GM20431 (cell line): Measurements from ENCODE around the gene ZNF879.

Experiments used
- in situ Hi-C: fragments of 300-500 bp; cut with MseI, MboI; formaldehyde crosslinking; loops from one replicate; pipeline ENCODE4 v1.15.0; 2020; ENCODE audit warnings: low sequenced_read_pairs; ENCODE audit not compliant: unreplicated experiment

ZNF879 gene

DNA sequence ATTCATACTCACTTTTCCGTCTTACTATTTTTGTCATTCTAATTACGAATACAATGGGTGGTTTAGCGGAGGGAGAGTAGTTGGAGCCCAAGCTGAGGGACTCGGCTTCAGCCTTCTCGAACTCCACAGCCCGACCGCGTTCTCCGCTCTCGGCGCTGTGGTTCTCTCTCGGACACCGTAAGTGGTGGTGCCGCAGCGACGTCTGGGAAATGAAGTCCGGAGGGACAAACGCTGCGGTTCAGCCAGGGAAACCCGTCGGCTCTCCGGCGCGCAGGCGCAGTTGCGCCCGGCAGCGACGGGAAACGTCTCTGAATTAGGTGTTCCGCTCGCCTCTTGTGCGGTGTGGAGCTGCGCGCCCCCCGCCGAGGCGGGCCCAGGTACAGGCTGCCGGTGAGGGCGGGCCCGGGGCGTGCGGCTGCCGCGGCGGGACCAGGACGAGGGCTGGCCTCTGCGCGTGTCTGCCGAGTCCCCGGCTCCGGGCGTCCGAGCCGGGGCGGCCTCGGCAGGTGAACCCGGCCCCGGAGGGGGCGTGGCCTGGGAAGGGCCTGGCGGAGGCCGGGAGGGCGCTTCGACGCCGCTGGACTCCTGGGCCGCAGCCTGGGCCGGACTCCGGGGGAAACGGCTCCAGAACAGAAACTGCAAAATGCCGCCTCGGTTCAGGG, at the start of gene ZNF879:
TSS of gene ZNF879 (plus strand) at position 277 of the 662 bp plus-strand sequence. CDS start 1,201 bp downstream, outside the sequence.
- in situ Hi-C loops, result no loop called here

DNA sequence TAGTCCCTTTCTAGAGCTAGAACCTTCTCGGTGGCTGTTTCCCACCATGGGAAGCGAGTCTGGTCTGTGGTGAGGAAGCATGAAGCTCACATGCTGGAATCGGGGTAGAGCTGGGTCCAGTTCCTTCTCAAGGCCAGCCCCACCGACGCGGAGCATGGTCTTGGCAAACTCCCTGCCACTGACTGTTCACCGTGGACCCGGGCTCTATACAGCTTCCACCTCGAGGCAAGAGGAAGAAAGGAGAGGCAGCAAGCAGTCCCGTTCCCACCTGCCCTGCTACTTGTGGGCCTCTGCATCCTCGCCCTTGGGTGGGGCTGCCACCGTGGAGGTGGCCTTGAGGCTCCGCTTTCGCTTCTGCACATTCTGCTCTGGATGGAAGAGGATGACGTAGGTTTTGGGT, 42.2 kb upstream of the ZNF879 start:
- in situ Hi-C loops, result no loop called here

DNA sequence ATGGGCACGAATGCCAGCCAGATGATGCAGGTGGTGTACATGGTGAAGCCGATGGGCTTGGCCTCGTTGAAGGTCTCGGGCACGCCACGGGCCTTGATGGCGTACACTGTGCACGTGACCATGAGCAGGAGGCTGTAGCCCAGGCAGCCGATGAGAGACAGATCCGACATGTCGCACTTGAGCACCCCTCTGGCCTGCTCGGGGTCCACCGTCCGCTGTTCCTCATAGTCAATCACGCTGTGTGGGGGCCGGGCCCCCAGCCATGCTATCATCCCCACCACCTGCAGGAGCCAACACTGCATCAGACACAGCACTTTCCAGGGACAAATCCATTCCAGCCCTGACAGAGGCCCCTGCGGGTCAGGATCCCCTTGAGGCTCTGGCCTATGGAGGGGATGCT, 40.7 kb upstream of the ZNF879 start:
- in situ Hi-C loops, result no loop called here

GRCh38 chr5:178983728-178984127, 39.9 kb upstream of the ZNF879 start:
- in situ Hi-C loops, result no loop called here

- in situ Hi-C loops, result no loop called here
Measured at GRCh38 chr5:178984145-178985072, 39.2 kb upstream of the ZNF879 start.

DNA sequence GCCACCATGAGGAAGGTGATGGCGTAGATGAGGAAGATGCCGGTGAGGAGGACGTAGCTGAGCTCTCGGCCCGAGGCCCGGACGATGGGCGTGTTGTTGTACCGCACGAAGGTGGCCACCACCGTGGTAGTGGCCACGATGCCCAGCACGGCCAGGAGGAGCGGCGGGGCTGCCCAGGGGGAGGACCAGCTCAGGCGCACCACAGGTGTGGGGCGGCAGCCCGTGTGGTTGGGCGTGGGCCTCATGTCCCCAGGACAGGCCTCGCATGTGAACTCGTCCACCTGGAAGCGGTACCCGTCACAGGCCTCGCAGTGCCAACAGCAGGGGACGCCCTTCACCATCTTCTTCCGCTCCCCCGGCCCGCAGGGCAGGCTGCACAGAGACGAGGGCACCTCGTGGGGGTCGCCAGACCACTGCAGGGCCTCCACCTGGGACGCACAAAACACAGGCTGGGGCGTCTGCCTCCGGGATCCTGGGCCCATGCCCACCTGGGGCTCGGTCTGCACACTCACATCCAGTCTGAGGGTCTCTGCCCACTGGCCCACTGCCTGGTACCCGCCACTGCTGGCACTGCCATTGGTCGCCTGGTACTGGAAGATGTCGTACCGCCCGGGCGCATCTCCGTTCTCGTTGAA, 37.2 kb upstream of the ZNF879 start:
- in situ Hi-C loops, result no loop called here

- in situ Hi-C loops, result no loop called here
Measured at GRCh38 chr5:178988436-178989220, 35.0 kb upstream of the ZNF879 start.

GRCh38 chr5:178989311-178989710, 34.3 kb upstream of the ZNF879 start:
- in situ Hi-C loops, result no loop called here

- in situ Hi-C loops, result no loop called here
Measured at GRCh38 chr5:178990491-178990890, 33.1 kb upstream of the ZNF879 start.

DNA sequence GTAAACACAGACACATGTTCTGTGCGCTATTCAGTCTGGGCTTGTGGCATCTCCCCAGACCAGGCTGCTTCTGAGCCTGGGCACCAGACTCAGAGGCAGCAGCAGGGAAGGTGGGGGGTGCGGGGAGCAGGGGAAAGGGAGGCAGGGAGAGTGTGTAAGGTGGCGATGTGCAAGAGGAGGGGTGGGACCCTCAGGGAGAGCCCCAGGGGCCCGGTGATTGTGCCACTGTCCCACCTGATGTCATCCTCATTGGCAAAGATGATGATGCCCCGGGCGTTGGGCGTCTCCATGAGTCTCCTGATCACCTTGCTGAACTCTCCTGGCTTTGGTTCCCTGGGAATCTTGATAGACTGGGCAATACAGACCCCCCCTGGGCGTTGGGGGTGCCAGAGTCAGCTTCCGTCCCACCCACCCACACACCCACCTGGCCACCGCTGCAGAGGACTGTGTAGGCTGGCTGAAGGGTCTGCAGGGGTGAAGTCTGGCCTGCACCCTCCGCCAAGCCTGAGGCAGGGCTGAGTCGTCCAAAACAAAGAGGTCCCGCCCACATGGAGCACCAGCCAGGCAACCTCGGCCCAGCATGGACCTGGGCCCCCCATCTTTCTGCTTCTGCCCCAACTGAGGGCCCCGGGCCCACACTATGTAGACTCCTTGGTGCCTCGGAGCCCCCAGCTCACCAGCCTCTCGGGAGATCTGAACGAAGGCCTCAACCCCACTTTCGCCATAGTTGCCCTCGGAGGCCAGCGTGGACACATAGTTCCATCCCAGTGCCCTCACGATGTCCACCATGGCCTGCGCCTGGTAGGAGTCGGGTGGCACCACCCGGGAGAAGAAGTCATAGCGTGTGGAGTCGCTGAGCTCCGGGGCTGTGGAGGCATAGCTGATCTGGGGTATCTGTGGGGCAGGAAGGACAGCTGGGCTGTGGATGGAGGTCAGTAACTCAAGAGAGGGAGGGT, 32.1 kb upstream of the ZNF879 start:
- in situ Hi-C loops, result no loop called here

DNA sequence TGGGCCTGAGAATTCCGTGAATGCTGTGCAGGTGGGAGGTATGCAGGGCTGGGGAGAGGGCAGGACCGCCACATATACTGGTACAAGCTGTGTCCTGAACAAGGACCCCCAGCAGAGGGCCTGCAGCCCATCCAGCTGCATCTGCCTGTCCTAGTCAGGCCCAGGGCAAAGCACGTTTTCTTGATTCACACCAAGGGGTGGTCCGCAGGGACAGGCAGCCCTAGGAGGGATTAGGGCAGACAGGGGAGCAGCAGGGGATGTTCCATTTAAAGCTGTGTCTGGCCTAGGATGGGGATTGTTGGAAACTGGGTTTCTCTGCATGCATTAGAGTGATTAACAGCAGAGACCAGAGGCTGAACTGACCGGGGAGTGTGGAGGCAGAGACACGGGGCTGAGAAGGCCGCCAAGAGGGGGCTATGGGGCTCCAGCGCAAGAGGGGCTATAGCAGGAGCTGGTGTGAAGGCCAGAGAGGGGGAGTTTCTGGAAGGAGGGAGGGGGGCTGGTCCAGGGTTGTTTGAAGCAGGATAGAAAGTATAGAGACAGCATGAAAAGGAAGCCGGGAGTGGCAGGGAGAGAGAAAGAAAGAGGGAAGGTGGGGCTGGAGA, 31.2 kb upstream of the ZNF879 start:
- in situ Hi-C loops, result no loop called here

DNA sequence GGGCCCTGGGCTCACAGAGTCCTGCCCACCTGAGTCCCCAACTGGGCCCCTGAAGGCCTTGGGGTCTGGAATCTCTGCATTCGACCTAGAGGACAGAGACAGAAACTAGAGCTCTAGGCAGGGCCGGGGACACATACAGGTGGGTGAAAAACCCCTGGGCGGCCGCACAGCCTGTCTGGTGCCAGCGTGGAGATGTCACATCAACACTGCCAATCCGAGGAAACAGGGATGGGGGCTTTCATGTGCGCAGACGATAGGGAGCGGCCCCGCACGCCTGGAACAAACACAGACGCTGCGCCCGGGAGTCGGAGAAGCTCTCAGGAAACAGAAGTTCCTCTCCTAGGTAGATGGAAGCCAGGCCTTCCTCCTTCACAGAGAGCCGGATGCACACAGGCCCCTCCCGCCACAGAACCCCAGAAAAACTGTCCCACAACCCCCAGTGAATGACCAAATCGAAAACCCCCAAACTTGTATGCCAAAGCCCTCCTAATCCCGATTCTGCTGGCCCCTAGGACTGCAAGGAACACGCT, 30.3 kb upstream of the ZNF879 start:
- in situ Hi-C loops, result no loop called here

GRCh38 chr5:178993955-178994579, 29.5 kb upstream of the ZNF879 start:
- in situ Hi-C loops, result no loop called here

DNA sequence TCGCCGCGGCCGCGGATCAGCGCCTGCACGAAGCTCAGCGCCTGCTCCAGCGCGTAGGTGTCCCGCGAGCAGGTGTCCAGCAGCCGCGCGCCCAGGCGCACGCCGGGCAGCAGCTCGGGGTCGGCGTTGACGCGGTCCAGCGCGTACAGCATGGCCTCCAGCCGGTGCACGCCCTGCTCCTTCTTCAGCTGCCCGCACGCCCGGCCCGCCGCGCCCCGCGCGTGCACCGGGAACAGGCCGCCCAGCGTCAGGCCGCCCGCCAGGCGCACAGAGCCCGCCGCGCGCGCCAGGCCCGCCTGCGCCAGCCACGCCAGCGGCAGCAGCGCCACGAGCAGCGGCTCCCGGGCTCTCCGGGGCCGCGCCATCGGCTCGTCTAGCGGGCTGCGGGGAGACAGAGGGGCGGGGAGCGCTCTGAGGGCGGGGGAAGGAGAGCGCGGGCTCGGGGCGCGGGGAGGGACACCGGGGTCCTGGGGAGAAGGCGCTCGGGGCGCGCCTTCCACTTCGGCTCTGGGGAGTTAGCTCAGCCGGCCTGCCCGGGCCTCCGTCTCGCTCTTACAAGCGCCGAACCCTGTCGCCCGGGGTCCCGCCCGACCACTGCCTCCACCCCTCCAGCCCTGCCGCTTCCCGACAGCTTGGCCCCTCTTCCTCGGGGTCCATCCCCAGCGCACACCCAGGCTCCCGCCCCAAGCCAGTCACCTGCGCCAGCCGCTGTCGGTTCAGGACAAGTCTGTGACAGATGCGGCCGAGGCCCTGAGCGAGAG, 28.8 kb upstream of the ZNF879 start, which contains the start of gene GRM6:
TSS of gene GRM6 (minus strand) at position 741 of the 761 bp plus-strand sequence. CDS start at position 365, 376 bp downstream.
- in situ Hi-C loops, result no loop called here

DNA sequence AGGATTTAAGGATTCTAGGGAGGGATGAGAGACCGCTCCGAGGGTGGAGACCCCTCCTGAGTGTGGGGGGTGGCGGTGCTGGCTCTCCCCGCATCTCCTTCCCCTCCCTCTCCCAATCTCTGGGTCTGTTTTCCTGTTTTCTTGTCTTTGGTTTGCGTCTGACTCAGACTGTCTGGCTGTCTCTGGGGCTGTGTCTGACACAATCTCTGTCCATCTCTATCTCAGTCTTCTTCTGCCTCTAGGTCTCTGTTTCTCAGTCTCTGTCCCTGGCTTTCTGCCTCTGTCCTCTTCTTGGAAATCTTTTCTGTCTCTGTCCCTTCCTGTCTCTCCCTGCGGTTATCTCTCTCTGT, 28.3 kb upstream of the ZNF879 start:
- in situ Hi-C loops, result no loop called here

GRCh38 chr5:178996156-178996555, 27.4 kb upstream of the ZNF879 start:
- in situ Hi-C loops, result no loop called here

GRCh38 chr5:178997191-178997590, 26.4 kb upstream of the ZNF879 start:
- in situ Hi-C loops, result no loop called here
